Stomach (tissue), 4 donors: ENCODE measurements around the gene RAPGEF1.

Experiments used
- CTCF ChIP-seq, 7 experiments: fragments of 450-650 bp in 4 of 7; fragments of 200-600 bp in 3 of 7; sonication (generic) in 3 of 7; IDR thresholded peaks; one replicate each; pipeline ENCODE4 v1.5.1; 2016 to 2019; ENCODE audit warnings: antibody characterized with exemption in 7 of 7, control low read depth in 2 of 7, mild to moderate bottlenecking in 1 of 7
- POLR2A ChIP-seq, 4 donors: fragments of 450-650 bp; IDR thresholded peaks; one replicate each; pipeline ENCODE4 v1.6.1; 2016; ENCODE audit warnings: antibody characterized with exemption in 4 of 4, control low read depth in 2 of 4, mild to moderate bottlenecking in 1 of 4, moderate library complexity in 1 of 4
- POLR2AphosphoS5 ChIP-seq, 3 donors: sonication (generic); formaldehyde crosslinking; IDR thresholded peaks; one replicate each; pipeline ENCODE4 v1.6.1; 2016; ENCODE audit warnings: antibody characterized with exemption in 3 of 3

- no peak for TF ChIP-seq CTCF (IDR thresholded peaks at IDR 0.05)
- no peak for TF ChIP-seq POLR2A (IDR thresholded peaks at IDR 0.05)
- no peak for TF ChIP-seq POLR2AphosphoS5 (IDR thresholded peaks at IDR 0.05)
Observed at GRCh38 chr9:131667576-131667975, 72.3 kb downstream of the RAPGEF1 start.
